SK-N-SH treated with all-trans-retinoic acid at 6 μM for 48 hours (cell line): Measurements from ENCODE around the gene COMMD2.

Experiments used
- ATAC-seq: fragments of 200-7000 bp; cut with Tn5 transposase; 3 replicates; pipeline ENCODE4 v1.9.1; 2020; ENCODE audit warnings: mild to moderate bottlenecking, moderate library complexity
- ARNTL ChIP-seq: fragments of 450-650 bp; formaldehyde crosslinking; IDR thresholded peaks from 2 replicates; pipeline ENCODE4 v1.5.0; 2020; ENCODE audit warnings: low read depth, mild to moderate bottlenecking, moderate library complexity, borderline replicate concordance
- BACH2 ChIP-seq: fragments of 250-450 bp; sonication (Bioruptor Pico); IDR thresholded peaks from 2 replicates; pipeline ENCODE4 v1.9.0; 2021; ENCODE audit warnings: mild to moderate bottlenecking, borderline replicate concordance
- CREB5 ChIP-seq: fragments of 250-450 bp; sonication (Bioruptor Pico); IDR thresholded peaks from 2 replicates; pipeline ENCODE4 v1.5.1; 2020; ENCODE audit warnings: low read depth, mild to moderate bottlenecking, moderate library complexity
- CSDC2 ChIP-seq: fragments of 250-450 bp; sonication (Bioruptor Pico); IDR thresholded peaks from 2 replicates; pipeline ENCODE4 v1.5.0; 2020; ENCODE audit warnings: mild to moderate bottlenecking, moderate library complexity
- CSRNP3 ChIP-seq: fragments of 250-450 bp; sonication (Bioruptor Pico); IDR thresholded peaks from 2 replicates; pipeline ENCODE4 v1.5.1; 2021; ENCODE audit warnings: mild to moderate bottlenecking, moderate library complexity
- ESRRG ChIP-seq: fragments of 250-450 bp; sonication (Bioruptor Pico); IDR thresholded peaks from 2 replicates; pipeline ENCODE4 v1.6.1; 2021; ENCODE audit warnings: mild to moderate bottlenecking
- GLIS3 ChIP-seq: fragments of 250-450 bp; sonication (Bioruptor Pico); IDR thresholded peaks from 2 replicates; pipeline ENCODE4 v1.5.0; 2020; ENCODE audit warnings: mild to moderate bottlenecking, moderate library complexity
- ISL1 ChIP-seq: fragments of 250-450 bp; sonication (Bioruptor Pico); IDR thresholded peaks from 2 replicates; pipeline ENCODE4 v2.1.2; 2022; ENCODE audit warnings: mild to moderate bottlenecking, moderate library complexity
- OSR1 ChIP-seq: fragments of 250-450 bp; sonication (Bioruptor Pico); IDR thresholded peaks from 2 replicates; pipeline ENCODE4 v1.8.0; 2022; ENCODE audit warnings: moderate library complexity, mild to moderate bottlenecking, inconsistent platforms
- PATZ1 ChIP-seq: fragments of 250-450 bp; sonication (Bioruptor Pico); IDR thresholded peaks from 2 replicates; pipeline ENCODE4 v1.8.0; 2020; ENCODE audit warnings: mild to moderate bottlenecking, moderate library complexity, borderline replicate concordance
- POU6F1 ChIP-seq: fragments of 250-450 bp; sonication (Bioruptor Pico); IDR thresholded peaks from 2 replicates; pipeline ENCODE4 v1.8.0; 2021; ENCODE audit warnings: low read depth, mild to moderate bottlenecking, moderate library complexity, borderline replicate concordance
- PPARA ChIP-seq: fragments of 250-450 bp; sonication (Bioruptor Pico); IDR thresholded peaks from 2 replicates; pipeline ENCODE4 v1.5.0; 2020; ENCODE audit warnings: mild to moderate bottlenecking, borderline replicate concordance
- RARB ChIP-seq: fragments of 250-450 bp; sonication (Bioruptor Pico); IDR thresholded peaks from 2 replicates; pipeline ENCODE4 v1.8.0; 2021; ENCODE audit warnings: mild to moderate bottlenecking, moderate library complexity
- SNAI2 ChIP-seq: fragments of 250-450 bp; sonication (Bioruptor Pico); IDR thresholded peaks from 2 replicates; pipeline ENCODE4 v1.5.0; 2020; ENCODE audit warnings: mild to moderate bottlenecking, moderate library complexity
- TCF4 ChIP-seq: fragments of 250-450 bp; sonication (Bioruptor Pico); IDR thresholded peaks from 2 replicates; pipeline ENCODE4 v1.8.0; 2021; ENCODE audit warnings: mild to moderate bottlenecking, moderate library complexity, borderline replicate concordance
- TOX ChIP-seq: fragments of 250-450 bp; sonication (Bioruptor Pico); IDR thresholded peaks from 2 replicates; pipeline ENCODE4 v1.8.0; 2021; ENCODE audit warnings: mild to moderate bottlenecking, moderate library complexity, borderline replicate concordance
- ZC3H10 ChIP-seq: fragments of 250-450 bp; sonication (Bioruptor Pico); IDR thresholded peaks from 2 replicates; pipeline ENCODE4 v1.5.1; 2021; ENCODE audit warnings: mild to moderate bottlenecking, moderate library complexity
- ZFP3 ChIP-seq: fragments of 250-450 bp; sonication (Bioruptor Pico); IDR thresholded peaks from 2 replicates; pipeline ENCODE4 v1.5.0; 2020; ENCODE audit warnings: mild to moderate bottlenecking, moderate library complexity
- ZFP30 ChIP-seq: fragments of 450-650 bp; formaldehyde crosslinking; IDR thresholded peaks from 2 replicates; pipeline ENCODE4 v1.5.0; 2022; ENCODE audit warnings: mild to moderate bottlenecking, moderate library complexity
- ZNF565 ChIP-seq: fragments of 450-650 bp; formaldehyde crosslinking; conservative IDR thresholded peaks from 2 replicates; pipeline ENCODE4 v1.5.0; 2020; ENCODE audit warnings: low read depth, mild to moderate bottlenecking, moderate library complexity
- ZNF70 ChIP-seq: fragments of 450-650 bp; formaldehyde crosslinking; IDR thresholded peaks from 2 replicates; pipeline ENCODE4 v1.5.0; 2020; ENCODE audit warnings: mild to moderate bottlenecking, moderate library complexity
- ZNF8 ChIP-seq: fragments of 450-650 bp; formaldehyde crosslinking; IDR thresholded peaks from 2 replicates; pipeline ENCODE4 v1.5.0; 2020; ENCODE audit warnings: mild to moderate bottlenecking, moderate library complexity

Gene COMMD2

GRCh38 chr3:149801639-149802038, 49.4 kb upstream of the COMMD2 start (continued):
- TF ChIP-seq CREB5 (CRISPR knock-in tag) = no peak
- no peak for TF ChIP-seq ARNTL (CRISPR knock-in tag)
- TF ChIP-seq SNAI2 (CRISPR knock-in tag) = no peak
- TF ChIP-seq GLIS3 (CRISPR knock-in tag) = no peak
- no peak for TF ChIP-seq TCF4 (CRISPR knock-in tag)
- TF ChIP-seq ZFP30 (CRISPR knock-in tag) = no peak
- TF ChIP-seq TOX (CRISPR knock-in tag) = no peak
- no peak for TF ChIP-seq CSRNP3 (CRISPR knock-in tag)
- TF ChIP-seq PPARA (CRISPR knock-in tag) = no peak
- no peak for TF ChIP-seq OSR1 (CRISPR knock-in tag)
- no peak for TF ChIP-seq ESRRG
- TF ChIP-seq RARB (CRISPR knock-in tag) = no peak
- TF ChIP-seq ZNF565 (CRISPR knock-in tag) = no peak
- TF ChIP-seq, all 23 proteins: peak for 0

GRCh38 chr3:149801195-149801594, 48.9 kb upstream of the COMMD2 start:
- TF ChIP-seq ZC3H10 (CRISPR knock-in tag) (no peak), POU6F1 (CRISPR knock-in tag) (no peak), ZFP3 (no peak), ISL1 (CRISPR knock-in tag) (no peak)
- no peak for ATAC-seq

GRCh38 chr3:149800693-149801092, 48.4 kb upstream of the COMMD2 start:
- ATAC-seq = no peak
- TF ChIP-seq ZFP30 (CRISPR knock-in tag) (no peak), ZNF8 (no peak), CREB5 (CRISPR knock-in tag) (no peak), GLIS3 (CRISPR knock-in tag) (no peak), CSDC2 (CRISPR knock-in tag) (no peak), ARNTL (CRISPR knock-in tag) (no peak), ZC3H10 (CRISPR knock-in tag) (no peak), ZNF70 (CRISPR knock-in tag) (no peak), PPARA (CRISPR knock-in tag) (no peak), BACH2 (CRISPR knock-in tag) (no peak), CSRNP3 (CRISPR knock-in tag) (no peak), RARB (CRISPR knock-in tag) (no peak), POU6F1 (CRISPR knock-in tag) (no peak), PATZ1 (CRISPR knock-in tag) (no peak)
